Neural cell (in vitro differentiated cells): ENCODE measurements around the gene SLIT3. TPM values are rescaled to one million over a fixed set of nuclear protein-coding genes. Genes with fewer than 3 reads are reported as not detected.

ENCODE experiments used
- H2AFZ ChIP-seq: fragments of 200-600, 300-800 bp; sonication (generic), shearing (Covaris generic); 2 replicates; pipeline ENCODE4 v1.6.0; 2014; ENCODE audit warnings: low read depth, mild to moderate bottlenecking, antibody characterized with exemption, low read length, moderate library complexity
- H3F3A ChIP-seq: fragments of 200-600 bp; shearing (Covaris generic); 2 replicates; pipeline ENCODE4 v1.6.1; 2016; ENCODE audit warnings: mild to moderate bottlenecking, moderate library complexity, mixed read lengths, antibody characterized with exemption, low read length; ENCODE audit not compliant: insufficient read depth, poor library complexity, severe bottlenecking
- H3K27ac ChIP-seq: fragments of 200-600, 300-800 bp; sonication (generic), shearing (Covaris generic); 2 replicates; pipeline ENCODE4 v1.5.1; 2014; ENCODE audit warnings: mild to moderate bottlenecking, low read length, moderate library complexity
- H3K27me3 ChIP-seq: fragments of 300-800, 200-600 bp; sonication (generic), shearing (Covaris generic); 2 replicates; pipeline ENCODE4 v1.6.0; 2014; ENCODE audit warnings: mild to moderate bottlenecking, low read depth, low read length, moderate library complexity; ENCODE audit not compliant: insufficient read depth
- H3K36me3 ChIP-seq: fragments of 300-800, 200-600 bp; sonication (generic), shearing (Covaris generic); 2 replicates; pipeline ENCODE4 v1.5.1; 2014; ENCODE audit warnings: mild to moderate bottlenecking, antibody characterized with exemption, low read length, moderate library complexity; ENCODE audit not compliant: insufficient read depth
- H3K4me2 ChIP-seq: fragments of 300-800, 200-600 bp; sonication (generic), shearing (Covaris generic); 2 replicates; pipeline ENCODE4 v1.6.0; 2014; ENCODE audit warnings: mild to moderate bottlenecking, low read length
- H3K4me3 ChIP-seq: fragments of 300-800, 200-600 bp; sonication (generic), shearing (Covaris generic); 2 replicates; pipeline ENCODE4 v1.5.1; 2014; ENCODE audit warnings: mild to moderate bottlenecking, low read length, moderate library complexity
- H3K79me2 ChIP-seq: fragments of 200-600 bp; shearing (Covaris generic); replicated peaks from 2 replicates; pipeline ENCODE4 v1.6.0; 2014; ENCODE audit warnings: mild to moderate bottlenecking, low read length, moderate library complexity; ENCODE audit not compliant: insufficient read depth
- H3K9ac ChIP-seq: fragments of 300-800, 200-600 bp; sonication (generic), shearing (Covaris generic); 2 replicates; pipeline ENCODE4 v1.6.1; 2016; ENCODE audit warnings: mild to moderate bottlenecking, low read length, mixed read lengths
- H3K9me2 ChIP-seq: fragments of 200-600 bp; shearing (Covaris generic); 2 replicates; pipeline ENCODE4 v1.6.1; 2016; ENCODE audit warnings: mild to moderate bottlenecking, low read length, mixed read lengths; ENCODE audit not compliant: insufficient read depth
- H3K9me3 ChIP-seq: fragments of 200-600, 300-800 bp; sonication (generic), shearing (Covaris generic); 2 replicates; pipeline ENCODE4 v1.6.1; 2016; ENCODE audit warnings: mild to moderate bottlenecking, mixed run types, low read length, moderate library complexity, mixed read lengths
- H4K20me1 ChIP-seq: fragments of 200-600 bp; shearing (Covaris generic); 2 replicates; pipeline ENCODE4 v1.6.1; 2016; ENCODE audit warnings: mild to moderate bottlenecking, mixed run types; ENCODE audit not compliant: insufficient read depth
- EP300 ChIP-seq: fragments of 450-650 bp; conservative IDR thresholded peaks from 2 replicates; pipeline ENCODE4 v1.6.1; 2014; ENCODE audit warnings: antibody characterized with exemption, mild to moderate bottlenecking, moderate library complexity; ENCODE audit not compliant: poor library complexity, severe bottlenecking
- EZH2 ChIP-seq: fragments of 200-600, 300-800 bp; shearing (Covaris generic), sonication (generic); IDR thresholded peaks from 2 replicates; pipeline ENCODE4 v1.6.1; 2014; ENCODE audit warnings: antibody characterized with exemption, low read length, borderline replicate concordance, mild to moderate bottlenecking; ENCODE audit not compliant: insufficient read depth, poor library complexity, severe bottlenecking
- MXI1 ChIP-seq: fragments of 450-650 bp; conservative IDR thresholded peaks from 2 replicates; pipeline ENCODE4 v1.6.1; 2014; ENCODE audit warnings: antibody characterized with exemption, mild to moderate bottlenecking; ENCODE audit not compliant: poor library complexity, severe bottlenecking
- POLR2AphosphoS5 ChIP-seq: IDR thresholded peaks from 2 replicates; pipeline ENCODE4 v1.6.1; 2012
- RAD21 ChIP-seq: fragments of 450-650 bp; conservative IDR thresholded peaks from 2 replicates; pipeline ENCODE4 v1.6.1; 2014; ENCODE audit warnings: antibody characterized with exemption, mild to moderate bottlenecking, moderate library complexity
- SMC3 ChIP-seq: fragments of 450-650 bp; conservative IDR thresholded peaks from 2 replicates; pipeline ENCODE4 v1.6.1; 2014; ENCODE audit warnings: antibody characterized with exemption, mild to moderate bottlenecking, moderate library complexity; ENCODE audit not compliant: poor library complexity
- TAF1 ChIP-seq: IDR thresholded peaks from 2 replicates; pipeline ENCODE4 v1.6.1; 2012; ENCODE audit warnings: low read depth
- polyA plus RNA-seq: library from polyadenylated mRNA; depleted of rRNA; stranded (reverse); fragments of >200 nt; gene quantifications from 2 replicates; pipeline ENCODE4 v1.2.3, GENCODE V29; 2014
- TF ChIP-seq, protein P1 (sequence below): IDR thresholded peaks from 2 replicates; pipeline ENCODE4 v1.6.1; 2012; ENCODE audit warnings: borderline replicate concordance
- TF ChIP-seq, protein P2 (sequence below): fragments of 450-650 bp; IDR thresholded peaks from 2 replicates; pipeline ENCODE4 v1.5.1; 2014; ENCODE audit warnings: antibody characterized with exemption, mild to moderate bottlenecking, moderate library complexity; ENCODE audit not compliant: poor library complexity, severe bottlenecking

The SLIT3 gene
- polyA plus RNA-seq, 1 donor from 2014 or later: 1.2 TPM

DNA sequence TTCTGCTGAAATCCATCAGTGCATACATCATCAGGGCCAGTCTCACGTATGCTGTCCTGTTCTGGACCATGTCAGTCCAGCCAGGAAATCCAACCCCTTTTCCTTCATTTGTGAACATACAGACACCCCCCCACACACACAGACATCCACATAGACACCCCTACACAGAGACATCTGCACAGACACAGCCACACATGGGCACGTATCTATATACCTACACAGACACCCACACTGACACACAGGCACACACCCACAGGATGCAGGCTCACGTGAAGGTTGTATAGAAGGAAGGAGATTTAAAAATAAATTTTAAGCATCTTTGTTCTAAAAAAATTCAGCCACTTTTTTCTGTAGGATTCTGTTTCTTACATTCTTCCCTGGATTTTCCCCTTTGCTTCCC, 325.6 kb downstream of the SLIT3 start:
- no peak overlapping the region for H3K4me2 ChIP-seq
- no peaks in the 10 kb centered on the region for H3K9me2 ChIP-seq

DNA sequence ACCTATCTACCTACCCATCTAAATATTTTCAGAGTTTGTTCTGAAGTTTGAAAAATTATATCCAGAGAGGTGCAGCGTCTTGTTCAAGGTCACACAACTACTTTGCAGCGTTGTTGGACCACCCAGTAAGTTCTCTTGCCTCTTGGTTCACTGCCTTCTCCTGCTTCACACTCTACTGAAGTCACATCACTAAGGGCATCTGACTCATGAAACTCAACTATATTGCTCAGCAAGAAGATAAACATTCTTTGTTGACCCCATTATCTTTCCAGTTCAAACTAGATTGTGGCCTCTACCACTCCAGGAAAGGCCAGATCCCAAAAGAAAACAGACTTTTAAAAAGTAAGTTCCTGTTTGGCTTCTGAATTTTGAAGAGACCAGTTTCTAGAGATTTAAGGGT, 326.9 kb downstream of the SLIT3 start:
- no peak overlapping the region for H3K4me2 ChIP-seq
- H3K36me3 ChIP-seq: no peaks in the 10 kb centered on the region
- no peaks in the 10 kb centered on the region for H3K27me3 ChIP-seq
- no peaks in the 10 kb centered on the region for H3F3A ChIP-seq
- H3K27ac ChIP-seq: no peak overlapping the region
- no peaks in the 10 kb centered on the region for H4K20me1 ChIP-seq
- no peaks in the 10 kb centered on the region for H3K9me2 ChIP-seq
- no peak for TF ChIP-seq SMC3
- no peak for TF ChIP-seq EP300
- TF ChIP-seq RAD21: no peak
- TF ChIP-seq, protein P1, sequence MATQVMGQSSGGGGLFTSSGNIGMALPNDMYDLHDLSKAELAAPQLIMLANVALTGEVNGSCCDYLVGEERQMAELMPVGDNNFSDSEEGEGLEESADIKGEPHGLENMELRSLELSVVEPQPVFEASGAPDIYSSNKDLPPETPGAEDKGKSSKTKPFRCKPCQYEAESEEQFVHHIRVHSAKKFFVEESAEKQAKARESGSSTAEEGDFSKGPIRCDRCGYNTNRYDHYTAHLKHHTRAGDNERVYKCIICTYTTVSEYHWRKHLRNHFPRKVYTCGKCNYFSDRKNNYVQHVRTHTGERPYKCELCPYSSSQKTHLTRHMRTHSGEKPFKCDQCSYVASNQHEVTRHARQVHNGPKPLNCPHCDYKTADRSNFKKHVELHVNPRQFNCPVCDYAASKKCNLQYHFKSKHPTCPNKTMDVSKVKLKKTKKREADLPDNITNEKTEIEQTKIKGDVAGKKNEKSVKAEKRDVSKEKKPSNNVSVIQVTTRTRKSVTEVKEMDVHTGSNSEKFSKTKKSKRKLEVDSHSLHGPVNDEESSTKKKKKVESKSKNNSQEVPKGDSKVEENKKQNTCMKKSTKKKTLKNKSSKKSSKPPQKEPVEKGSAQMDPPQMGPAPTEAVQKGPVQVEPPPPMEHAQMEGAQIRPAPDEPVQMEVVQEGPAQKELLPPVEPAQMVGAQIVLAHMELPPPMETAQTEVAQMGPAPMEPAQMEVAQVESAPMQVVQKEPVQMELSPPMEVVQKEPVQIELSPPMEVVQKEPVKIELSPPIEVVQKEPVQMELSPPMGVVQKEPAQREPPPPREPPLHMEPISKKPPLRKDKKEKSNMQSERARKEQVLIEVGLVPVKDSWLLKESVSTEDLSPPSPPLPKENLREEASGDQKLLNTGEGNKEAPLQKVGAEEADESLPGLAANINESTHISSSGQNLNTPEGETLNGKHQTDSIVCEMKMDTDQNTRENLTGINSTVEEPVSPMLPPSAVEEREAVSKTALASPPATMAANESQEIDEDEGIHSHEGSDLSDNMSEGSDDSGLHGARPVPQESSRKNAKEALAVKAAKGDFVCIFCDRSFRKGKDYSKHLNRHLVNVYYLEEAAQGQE: no peak
- TF ChIP-seq POLR2AphosphoS5: no peak
- TF ChIP-seq, protein P2, sequence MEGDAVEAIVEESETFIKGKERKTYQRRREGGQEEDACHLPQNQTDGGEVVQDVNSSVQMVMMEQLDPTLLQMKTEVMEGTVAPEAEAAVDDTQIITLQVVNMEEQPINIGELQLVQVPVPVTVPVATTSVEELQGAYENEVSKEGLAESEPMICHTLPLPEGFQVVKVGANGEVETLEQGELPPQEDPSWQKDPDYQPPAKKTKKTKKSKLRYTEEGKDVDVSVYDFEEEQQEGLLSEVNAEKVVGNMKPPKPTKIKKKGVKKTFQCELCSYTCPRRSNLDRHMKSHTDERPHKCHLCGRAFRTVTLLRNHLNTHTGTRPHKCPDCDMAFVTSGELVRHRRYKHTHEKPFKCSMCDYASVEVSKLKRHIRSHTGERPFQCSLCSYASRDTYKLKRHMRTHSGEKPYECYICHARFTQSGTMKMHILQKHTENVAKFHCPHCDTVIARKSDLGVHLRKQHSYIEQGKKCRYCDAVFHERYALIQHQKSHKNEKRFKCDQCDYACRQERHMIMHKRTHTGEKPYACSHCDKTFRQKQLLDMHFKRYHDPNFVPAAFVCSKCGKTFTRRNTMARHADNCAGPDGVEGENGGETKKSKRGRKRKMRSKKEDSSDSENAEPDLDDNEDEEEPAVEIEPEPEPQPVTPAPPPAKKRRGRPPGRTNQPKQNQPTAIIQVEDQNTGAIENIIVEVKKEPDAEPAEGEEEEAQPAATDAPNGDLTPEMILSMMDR: no peak
- TF ChIP-seq EZH2: no peak
- TF ChIP-seq MXI1: no peak
- no peak for TF ChIP-seq TAF1
- no peak overlapping the region for H3K9ac ChIP-seq
- H3K9me3 ChIP-seq: no peaks in the 10 kb centered on the region
- H3K4me3 ChIP-seq: no peak overlapping the region
- H3K79me2 ChIP-seq: no peaks in the 10 kb centered on the region
- no peak overlapping the region for H2AFZ ChIP-seq

More for the DNA sequence above, 325.6 kb downstream of the SLIT3 start:
- Histone ChIP-seq H3K36me3 (no peaks in the 10 kb centered on the region), H3K27ac (no peak overlapping the region), H3K9me3 (no peaks in the 10 kb centered on the region), H3K9ac (no peak overlapping the region), H3K27me3 (no peaks in the 10 kb centered on the region), H3K79me2 (no peaks in the 10 kb centered on the region), H3K4me3 (no peak overlapping the region), H4K20me1 (no peaks in the 10 kb centered on the region), H2AFZ (no peak overlapping the region), H3F3A (no peaks in the 10 kb centered on the region)
- no peak for TF ChIP-seq TAF1
- TF ChIP-seq, protein P2: no peak
- TF ChIP-seq EZH2: no peak
- TF ChIP-seq, protein P1: no peak
- TF ChIP-seq RAD21: no peak
- no peak for TF ChIP-seq POLR2AphosphoS5
- TF ChIP-seq MXI1: no peak
- no peak for TF ChIP-seq EP300
- TF ChIP-seq SMC3: no peak
